C4-2B (cell line): ENCODE results near the gene PNO1.
"Not testable (repeated sequence)": the region's sequence is repeated elsewhere in the genome, so short reads cannot be mapped to it uniquely, and the experiment has no call there.

Experiments
- H3K27ac ChIP-seq: fragments of 450-650 bp; 2 replicates; pipeline ENCODE4 v1.5.1; 2017
- CTCF ChIP-seq: fragments of 450-650 bp; conservative IDR thresholded peaks from 2 replicates; pipeline ENCODE4 v1.5.1; 2017; ENCODE audit warnings: mild to moderate bottlenecking
- ZFX ChIP-seq: fragments of 450-650 bp; IDR thresholded peaks from 2 replicates; pipeline ENCODE4 v1.6.1; 2017

The PNO1 gene

DNA sequence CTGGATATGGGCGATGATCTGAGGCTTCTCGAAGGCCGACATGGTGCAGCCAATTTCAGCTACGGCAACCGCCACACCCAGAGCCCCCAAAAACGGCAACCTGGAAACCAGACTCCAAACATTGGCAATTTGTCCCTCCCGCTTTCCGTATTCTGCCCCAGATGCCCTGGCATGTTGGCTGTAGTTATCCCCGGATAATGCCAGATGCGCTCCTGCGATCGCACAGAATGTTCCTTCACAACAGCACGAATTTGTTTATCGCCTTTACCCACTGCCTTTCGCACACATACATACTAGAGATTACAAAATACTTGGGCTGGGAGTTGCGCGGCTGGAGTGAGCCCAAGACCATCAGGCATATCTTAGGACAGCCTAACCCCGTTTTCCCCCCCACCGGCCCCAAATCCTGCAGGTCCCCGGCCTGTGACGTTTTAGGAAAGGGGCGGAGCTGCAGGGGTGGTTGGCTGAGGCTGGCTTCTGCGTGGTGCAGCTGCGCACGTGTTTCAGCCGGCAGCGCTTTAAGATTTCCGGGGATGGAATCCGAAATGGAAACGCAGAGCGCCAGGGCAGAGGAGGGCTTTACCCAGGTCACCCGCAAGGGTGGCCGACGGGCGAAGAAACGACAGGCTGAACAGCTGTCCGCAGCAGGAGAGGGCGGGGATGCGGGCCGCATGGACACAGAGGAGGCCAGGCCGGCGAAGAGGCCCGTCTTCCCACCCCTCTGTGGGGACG, at the start of gene PNO1:
Gene PNO1, plus strand, starts transcription at position 487 of the 732 bp plus-strand sequence. Its CDS starts 47 bp downstream, at position 534.
- TF ChIP-seq ZFX: peak; percentile 70; the same call in 1 of the 2 replicates
- no peak for TF ChIP-seq CTCF
- H3K27ac ChIP-seq: peak within 1 kb of the TSS; percentile 82

DNA sequence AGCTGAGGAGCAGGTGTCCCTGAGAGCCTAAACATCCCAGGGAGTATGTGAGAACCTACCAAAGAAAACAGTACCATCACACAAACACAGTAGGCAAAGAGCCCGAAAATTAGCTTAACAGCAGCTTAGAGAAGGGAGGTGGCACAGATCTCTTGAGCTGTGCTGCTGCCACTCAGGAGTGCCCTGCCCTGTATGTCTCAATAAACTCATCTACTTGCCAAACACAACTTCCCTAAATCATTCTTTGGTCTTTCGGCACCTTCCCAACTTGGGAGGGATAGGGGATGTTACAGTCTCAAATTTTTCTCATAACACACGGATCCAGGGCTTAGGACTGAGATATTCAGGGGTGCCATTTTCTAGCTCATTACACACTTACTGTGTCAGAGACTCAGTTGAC, 49.6 kb upstream of the PNO1 start:
- no peak overlapping the region for H3K27ac ChIP-seq
- TF ChIP-seq ZFX (no peak), CTCF (no peak)

GRCh38 chr2:68110102-68110501, 47.6 kb upstream of the PNO1 start:
- TF ChIP-seq ZFX (no peak), CTCF (no peak)
- H3K27ac ChIP-seq: no peak overlapping the region

- no peak for TF ChIP-seq ZFX
- TF ChIP-seq CTCF: no peak
- H3K27ac ChIP-seq: no peak overlapping the region
These were observed 41.7 kb upstream of the PNO1 start for GRCh38 chr2:68115965-68116364.

- not testable (repeated sequence) for H3K27ac ChIP-seq
These were observed 39.8 kb upstream of the PNO1 start for GRCh38 chr2:68117922-68118321.

- no peak for TF ChIP-seq ZFX
- TF ChIP-seq CTCF: no peak
- H3K27ac ChIP-seq: no peak overlapping the region
These were observed 38.9 kb upstream of the PNO1 start for GRCh38 chr2:68118816-68119215.

DNA sequence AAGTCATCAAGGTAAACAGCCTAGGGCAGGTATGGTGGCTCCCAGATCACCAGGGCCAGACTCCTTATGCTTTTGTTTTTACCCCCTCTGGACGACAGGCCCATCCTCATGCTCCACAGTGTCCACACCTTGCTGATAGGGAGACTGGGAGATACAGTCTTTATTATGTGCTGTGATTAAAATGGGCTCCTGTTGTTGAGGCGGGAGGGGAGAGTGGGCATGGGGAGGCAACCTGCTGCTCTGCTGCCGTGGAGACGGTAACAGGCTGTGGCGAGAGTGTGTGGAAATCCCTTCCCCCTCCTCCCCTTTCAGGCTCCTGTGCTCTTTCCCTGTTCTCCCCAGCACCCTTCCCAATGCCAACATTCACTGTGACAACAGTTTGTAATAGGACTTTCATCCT, 38.2 kb upstream of the PNO1 start:
- H3K27ac ChIP-seq: no peak overlapping the region

More for the DNA sequence above, 38.2 kb upstream of the PNO1 start:
- TF ChIP-seq ZFX (no peak), CTCF (no peak)
